ENCODE measurements around the gene PTRH1.

- TF ChIP-seq POLR2A (IDR thresholded peaks at IDR 0.05; ENCODE audit: low read length) (no peak), GATA1 (IDR thresholded peaks at IDR 0.05; ENCODE audit: low read depth, low read length) (no peak)
Observed at GRCh38 chr9:127730799-127731410, 15.4 kb upstream of the PTRH1 start.
